ACC112 (cell line): ENCODE data around the gene SEPTIN6.

Experiments
- H2AFZ ChIP-seq: fragments of 200-600 bp; sonication (generic); one replicate; pipeline ENCODE4 v1.6.0; 2017; ENCODE audit warnings: antibody characterized with exemption, low read length; ENCODE audit not compliant: unreplicated experiment
- H3K27ac ChIP-seq: fragments of 200-600 bp; sonication (generic); 2 replicates; pipeline ENCODE4 v1.5.1; 2014; ENCODE audit warnings: low read depth, mild to moderate bottlenecking, antibody characterized with exemption, low read length, moderate library complexity
- H3K27me3 ChIP-seq: fragments of 200-600 bp; sonication (generic); 2 replicates; pipeline ENCODE4 v1.6.1; 2014; ENCODE audit warnings: mild to moderate bottlenecking, antibody characterized with exemption, low read length, moderate library complexity, mixed read lengths; ENCODE audit not compliant: insufficient read depth
- H3K36me3 ChIP-seq: fragments of 200-600 bp; sonication (generic); 2 replicates; pipeline ENCODE4 v1.6.1; 2016; ENCODE audit warnings: mild to moderate bottlenecking, antibody characterized with exemption, low read length, moderate library complexity, mixed read lengths; ENCODE audit not compliant: insufficient read depth
- H3K4me1 ChIP-seq: fragments of 200-600 bp; sonication (generic); one replicate; pipeline ENCODE4 v1.6.1; 2016; ENCODE audit warnings: low read length, mixed read lengths; ENCODE audit not compliant: insufficient read depth, unreplicated experiment, control insufficient read depth
- H3K4me3 ChIP-seq: fragments of 200-600 bp; sonication (generic); 2 replicates; pipeline ENCODE4 v1.5.1; 2014; ENCODE audit warnings: mild to moderate bottlenecking, low read depth, low read length
- H3K79me2 ChIP-seq: fragments of 200-600 bp; sonication (generic); one replicate; pipeline ENCODE4 v1.6.0; 2016; ENCODE audit warnings: low read length; ENCODE audit not compliant: control insufficient read depth, unreplicated experiment, insufficient read depth

SEPTIN6 gene

GRCh38 chrX:119647552-119648420 lies 45.2 kb downstream of the SEPTIN6 start:
- H3K27ac ChIP-seq: no peak overlapping the region
- no peaks in the 10 kb centered on the region for H3K79me2 ChIP-seq
- H3K27me3 ChIP-seq: no peaks in the 10 kb centered on the region
- no peaks in the 10 kb centered on the region for H3K4me1 ChIP-seq
- no peak overlapping the region for H2AFZ ChIP-seq
- H3K4me3 ChIP-seq: no peak overlapping the region
- H3K36me3 ChIP-seq: no peaks in the 10 kb centered on the region

GRCh38 chrX:119647089-119647488 lies 45.9 kb downstream of the SEPTIN6 start:
- Histone ChIP-seq H3K4me3 (no peak overlapping the region), H3K36me3 (no peaks in the 10 kb centered on the region), H3K79me2 (no peaks in the 10 kb centered on the region), H3K27ac (no peak overlapping the region), H2AFZ (no peak overlapping the region), H3K4me1 (no peaks in the 10 kb centered on the region), H3K27me3 (no peaks in the 10 kb centered on the region)

DNA sequence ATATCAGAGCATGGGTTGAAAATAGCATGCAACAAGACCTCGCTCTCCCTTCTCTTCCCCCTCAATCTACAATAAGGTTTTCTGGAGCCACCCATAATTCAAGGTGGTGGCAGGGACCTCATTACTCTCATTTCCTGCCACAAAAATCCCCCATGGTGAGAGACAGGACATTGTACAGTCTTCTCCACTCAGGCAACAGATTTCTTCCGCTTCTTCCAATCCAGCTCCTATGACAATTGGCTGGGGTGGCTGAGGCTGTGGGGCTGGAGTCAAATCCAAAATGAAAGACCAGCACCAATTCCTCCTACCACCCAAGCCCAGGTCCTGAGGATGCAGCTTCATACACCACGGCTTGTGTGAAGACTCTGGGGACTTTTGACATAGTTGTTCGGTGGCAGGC lies 46.5 kb downstream of the SEPTIN6 start:
- Histone ChIP-seq H3K27ac (no peak overlapping the region), H3K4me3 (no peak overlapping the region), H2AFZ (no peak overlapping the region), H3K27me3 (no peaks in the 10 kb centered on the region), H3K79me2 (no peaks in the 10 kb centered on the region), H3K4me1 (no peaks in the 10 kb centered on the region), H3K36me3 (no peaks in the 10 kb centered on the region)

DNA sequence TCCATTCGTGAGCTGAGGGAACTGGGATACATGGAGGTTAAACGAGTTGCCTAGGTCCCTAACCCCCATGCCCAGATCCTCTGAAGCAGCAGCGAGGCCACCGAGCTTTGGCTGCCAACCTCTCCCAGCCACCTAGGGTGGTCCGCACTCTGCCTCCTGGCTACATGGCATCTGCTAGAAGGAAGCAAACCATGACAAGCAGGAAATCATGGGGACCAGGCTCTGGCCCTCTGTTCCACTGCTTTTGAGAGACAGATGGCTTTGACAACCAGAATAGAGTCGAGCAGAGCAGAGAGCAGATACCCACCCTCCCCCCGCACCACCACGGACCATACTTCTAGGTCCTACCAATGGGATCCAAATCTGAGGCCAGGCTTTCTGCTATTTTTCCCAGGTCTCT lies 49.3 kb downstream of the SEPTIN6 start:
- no peak overlapping the region for H2AFZ ChIP-seq
- H3K36me3 ChIP-seq: no peaks in the 10 kb centered on the region
- H3K27me3 ChIP-seq: no peaks in the 10 kb centered on the region
- H3K27ac ChIP-seq: no peak overlapping the region
- H3K79me2 ChIP-seq: no peaks in the 10 kb centered on the region
- H3K4me3 ChIP-seq: no peak overlapping the region
- no peaks in the 10 kb centered on the region for H3K4me1 ChIP-seq
